ENCODE data around the gene TREM1. TPM values are rescaled to one million over a fixed set of nuclear protein-coding genes. Genes with fewer than 3 reads are reported as not detected.

The TREM1 gene
- total and polyA plus RNA-seq, 7 donors, result 0.36 to 6.0 (median 1.8) TPM

DNA sequence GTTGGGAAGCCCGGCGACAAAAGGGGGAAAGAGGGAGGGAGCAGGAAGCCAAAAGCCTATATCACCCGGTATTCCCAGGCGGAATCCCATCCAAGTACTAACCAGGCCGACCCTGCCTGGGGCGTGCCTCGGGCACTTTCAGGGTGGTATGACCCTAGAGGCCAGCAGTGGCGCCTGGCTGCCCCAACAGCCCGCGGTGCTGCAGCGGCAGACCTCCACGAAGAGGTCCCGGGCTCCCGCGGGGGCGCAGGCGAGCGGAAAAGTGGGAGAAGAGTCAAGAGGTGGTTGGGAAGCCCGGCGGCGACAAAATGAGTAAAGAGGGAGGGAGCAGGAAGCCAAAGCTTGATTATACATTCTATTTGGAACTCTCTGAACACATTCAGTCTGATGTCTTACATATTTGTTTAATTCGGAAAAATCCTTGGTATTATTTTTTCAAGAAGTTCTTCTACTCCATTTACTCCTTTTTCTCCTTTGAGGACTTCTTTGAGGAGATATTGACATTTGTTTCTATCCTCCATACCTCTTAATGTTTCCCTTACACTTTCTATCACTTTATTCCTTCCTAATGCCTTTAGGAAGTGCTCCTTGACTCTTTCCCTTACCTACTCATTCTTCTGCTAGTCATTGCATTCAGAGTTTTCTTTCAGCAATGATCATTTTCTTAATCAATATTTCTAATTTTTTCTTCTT, 46.9 kb downstream of the TREM1 start:
- intact Hi-C loops (cut with DNase I), result no loop called here
- TF ChIP-seq POLR2AphosphoS5 (IDR thresholded peaks at IDR 0.05) (no peak), POLR2A (IDR thresholded peaks at IDR 0.05) (no peak), CTCF (IDR thresholded peaks at IDR 0.05) (no peak), EP300 (IDR thresholded peaks at IDR 0.05) (no peak)
- Histone ChIP-seq H3K9me3 (no peaks in the 10 kb centered on the region), H3K4me3 (no peak overlapping the region), H3K36me3 (no peaks in the 10 kb centered on the region), H3K27ac (no peak overlapping the region), H3K4me1 (peaks cover 0 to 3% (median 0%) of the 10 kb centered on the region in 4 donors), H3K27me3 (peaks cover 4 to 29% (median 12%) of the 10 kb centered on the region in 3 donors)
- WGBS, 2 donors, result 22 to 51% methylated on average over 22 of the region's 22 CpGs
- no peak for DNase-seq

- H3K9me3 ChIP-seq, result no peaks in the 10 kb centered on the region
- peaks cover 4 to 29% (median 12%) of the 10 kb centered on the region in 3 donors for H3K27me3 ChIP-seq
- TF ChIP-seq EP300 (IDR thresholded peaks at IDR 0.05), result no peak
- TF ChIP-seq POLR2A (IDR thresholded peaks at IDR 0.05), result no peak
- TF ChIP-seq POLR2AphosphoS5 (IDR thresholded peaks at IDR 0.05), result no peak
- no peak for TF ChIP-seq CTCF (IDR thresholded peaks at IDR 0.05)
- intact Hi-C loops (cut with DNase I), result no loop called here
- H3K4me3 ChIP-seq, result no peak overlapping the region
- DNase-seq, result no peak
- peaks cover 0 to 3% (median 0%) of the 10 kb centered on the region in 4 donors for H3K4me1 ChIP-seq
- WGBS, 2 donors, result 77 to 84% methylated on average over 5 of the region's 5 CpGs
- H3K36me3 ChIP-seq, result no peaks in the 10 kb centered on the region
- no peak overlapping the region for H3K27ac ChIP-seq
These were observed 49.4 kb downstream of the TREM1 start for GRCh38 chr6:41237128-41237527.

- 83 to 84% methylated on average over 4 of the region's 4 CpGs for WGBS, 2 donors
- Histone ChIP-seq H3K36me3 (no peaks in the 10 kb centered on the region), H3K4me1 (peaks cover 0 to 3% (median 0%) of the 10 kb centered on the region in 4 donors), H3K27me3 (peaks cover 4 to 25% (median 12%) of the 10 kb centered on the region in 3 donors), H3K27ac (no peak overlapping the region), H3K4me3 (no peak overlapping the region), H3K9me3 (no peaks in the 10 kb centered on the region)
- DNase-seq, result no peak
- intact Hi-C loops (cut with DNase I), result no loop called here
- TF ChIP-seq EP300 (IDR thresholded peaks at IDR 0.05), result no peak
- TF ChIP-seq CTCF (IDR thresholded peaks at IDR 0.05), result no peak
- TF ChIP-seq POLR2AphosphoS5 (IDR thresholded peaks at IDR 0.05), result no peak
- TF ChIP-seq POLR2A (IDR thresholded peaks at IDR 0.05), result no peak
These were observed 50.2 kb downstream of the TREM1 start for GRCh38 chr6:41236276-41236675.

GRCh38 chr6:41232667-41233066, 53.8 kb downstream of the TREM1 start:
- Histone ChIP-seq H3K27ac (no peak overlapping the region), H3K4me3 (no peak overlapping the region), H3K27me3 (peaks cover 0 to 5% (median 0%) of the 10 kb centered on the region in 3 donors), H3K4me1 (no peaks in the 10 kb centered on the region), H3K9me3 (no peaks in the 10 kb centered on the region), H3K36me3 (no peaks in the 10 kb centered on the region)
- TF ChIP-seq CTCF (IDR thresholded peaks at IDR 0.05) (no peak), EP300 (IDR thresholded peaks at IDR 0.05) (no peak), POLR2A (IDR thresholded peaks at IDR 0.05) (no peak), POLR2AphosphoS5 (IDR thresholded peaks at IDR 0.05) (no peak)
- 65 to 79% methylated on average over 6 of the region's 6 CpGs for WGBS, 2 donors
- intact Hi-C loops (cut with DNase I), result no loop called here
- DNase-seq, result no peak

Measured in sigmoid colon (tissue), 7 donors.